Stimulated activated CD8-positive, alpha-beta memory T cell treated with anti-CD3 and anti-CD28 coated beads, Interleukin-12 subunit alpha, Interleukin-12 subunit beta, amount 100 ng/mL, for 4 hours (primary cell): ENCODE results near the gene INPP4B.

ENCODE experiments used
- DNase-seq: peaks from one replicate; pipeline ENCODE4 v3.0.0-alpha.2; 2020; ENCODE audit warnings: low read depth

The INPP4B gene

DNA sequence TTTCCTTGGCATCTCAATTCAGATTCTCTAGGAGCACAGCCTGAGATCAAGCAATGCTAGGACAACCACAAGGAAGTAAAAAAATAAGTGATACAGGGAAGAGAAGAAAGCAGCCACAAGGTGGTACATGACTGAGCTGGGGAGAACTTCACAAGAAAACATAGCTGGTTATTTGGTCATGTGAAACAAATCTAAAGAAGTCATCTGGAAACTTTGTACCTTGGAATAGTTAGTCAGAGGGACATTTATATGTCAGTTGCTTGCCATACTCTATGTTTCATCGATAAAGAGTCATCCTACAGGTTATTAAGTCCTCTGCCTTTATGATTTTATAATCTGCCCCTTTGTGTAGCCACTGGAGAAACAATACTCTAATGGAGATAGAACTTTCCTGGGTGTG lies 634.7 kb downstream of the INPP4B start:
- DNase-seq = no peak

DNA sequence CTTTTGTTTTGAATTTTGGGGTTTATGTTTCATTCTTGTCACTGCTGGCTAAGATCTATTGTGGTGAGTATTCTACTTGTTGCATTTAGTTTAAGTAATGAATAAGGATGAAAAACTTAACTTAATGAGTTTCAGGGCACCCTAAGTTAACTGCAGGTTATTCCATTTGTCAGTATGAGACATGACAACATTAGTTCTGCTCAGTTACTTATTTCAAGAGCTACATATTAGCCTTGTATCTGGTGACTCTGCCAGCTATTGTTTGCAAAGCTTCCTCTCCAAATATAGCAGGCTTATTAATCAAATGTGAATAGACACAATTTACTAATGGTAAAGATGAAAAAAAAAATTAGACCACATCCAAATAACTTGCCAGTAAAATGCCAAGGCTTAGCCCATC lies 642.6 kb downstream of the INPP4B start:
- no peak for DNase-seq

DNA sequence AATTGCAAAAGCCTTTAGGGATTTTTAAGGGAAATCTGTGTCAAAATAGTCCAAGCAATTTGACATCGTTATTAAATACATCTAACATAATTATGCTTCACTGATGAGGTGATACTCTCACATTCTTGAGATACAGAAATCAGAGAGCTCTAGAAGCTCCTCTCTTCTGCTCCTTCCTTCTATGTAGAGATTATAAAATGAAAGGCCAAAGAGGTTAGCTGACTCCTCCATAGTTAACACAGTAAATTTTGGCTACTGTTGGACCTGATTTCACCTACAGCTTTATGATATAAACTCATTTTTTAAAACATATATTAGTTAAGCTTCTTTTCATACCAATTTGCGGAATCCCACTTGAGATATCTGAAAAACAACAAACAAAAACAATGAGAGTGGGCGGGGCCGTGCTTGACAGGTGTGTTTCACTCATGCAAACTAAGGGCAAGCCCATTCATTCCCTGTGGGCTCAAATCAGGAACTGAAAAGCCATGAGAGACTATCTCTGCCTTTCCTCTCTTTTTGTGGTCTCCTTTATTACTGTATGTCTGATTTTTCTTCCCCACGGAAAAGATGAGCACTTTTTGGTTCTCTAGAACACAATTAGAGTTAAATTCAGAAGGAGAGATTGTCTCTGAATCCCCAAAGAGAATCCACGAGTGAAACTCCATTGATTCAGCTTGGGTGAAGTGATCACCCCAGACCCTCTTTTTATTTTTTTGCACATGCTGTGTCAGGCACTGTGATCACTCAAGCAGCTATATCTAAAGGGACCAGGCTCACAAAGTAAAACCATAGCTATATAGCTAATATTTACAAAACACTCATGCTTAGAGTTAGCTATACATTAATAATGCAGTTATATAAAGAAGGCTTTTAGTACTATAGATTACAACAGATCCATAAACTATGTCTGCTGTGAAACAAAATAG lies 643.4 kb downstream of the INPP4B start:
- no peak for DNase-seq

DNA sequence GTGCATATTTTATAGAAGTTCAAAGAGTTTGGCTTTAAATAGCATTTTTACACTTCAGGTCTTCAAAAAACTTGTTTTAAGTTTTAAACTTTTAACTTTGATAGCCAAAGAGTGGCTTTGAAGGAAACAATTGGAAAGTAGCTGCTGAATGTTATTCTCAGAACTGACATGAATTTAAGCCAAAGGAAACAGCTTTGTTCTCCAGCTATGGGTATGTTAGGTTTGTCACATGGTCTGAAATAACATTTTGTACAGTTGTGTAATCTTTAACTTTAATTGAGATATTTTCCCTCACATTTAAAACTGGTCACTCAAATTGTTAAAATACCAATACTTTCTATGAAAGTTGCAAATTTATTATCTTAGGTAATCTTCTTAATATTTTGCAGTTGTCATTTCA lies 645.1 kb downstream of the INPP4B start:
- DNase-seq = no peak

DNA sequence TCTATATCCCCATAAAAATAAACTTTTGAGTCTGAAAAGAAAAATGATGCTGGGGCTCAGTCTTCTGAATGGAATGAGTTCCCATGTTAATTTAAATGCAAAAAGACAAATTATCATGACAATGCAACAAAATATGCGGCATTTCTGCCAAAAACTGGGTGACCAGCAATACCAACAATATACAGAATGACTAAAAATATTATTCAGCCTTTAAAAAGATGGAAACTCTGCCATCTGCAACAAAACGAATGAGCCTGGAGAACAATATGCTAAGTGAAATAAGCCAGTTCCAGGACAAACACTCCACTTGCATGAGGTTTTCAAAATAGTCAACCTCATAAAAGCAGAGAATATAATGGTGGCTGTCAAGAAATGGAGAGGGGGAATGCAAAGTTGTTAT lies 651.2 kb downstream of the INPP4B start:
- DNase-seq = no peak

DNA sequence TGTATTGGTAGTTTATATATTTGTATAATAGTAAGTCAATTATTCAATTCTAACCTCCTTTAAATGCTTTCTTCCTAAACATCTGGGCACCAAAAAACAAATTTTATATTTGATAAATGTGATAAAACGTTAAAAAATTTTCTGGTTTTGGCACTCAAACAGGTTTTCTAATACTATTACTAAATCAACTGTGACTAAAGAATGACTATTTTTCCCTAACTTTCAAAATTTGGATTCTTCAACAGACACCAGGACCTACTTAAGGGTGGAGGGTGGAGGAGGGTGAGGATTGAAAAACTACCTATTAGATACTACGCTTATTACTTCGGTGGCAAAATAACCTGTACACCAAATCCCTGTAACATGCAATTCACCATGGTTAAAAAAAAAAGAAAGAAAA lies 654.2 kb downstream of the INPP4B start:
- no peak for DNase-seq

DNA sequence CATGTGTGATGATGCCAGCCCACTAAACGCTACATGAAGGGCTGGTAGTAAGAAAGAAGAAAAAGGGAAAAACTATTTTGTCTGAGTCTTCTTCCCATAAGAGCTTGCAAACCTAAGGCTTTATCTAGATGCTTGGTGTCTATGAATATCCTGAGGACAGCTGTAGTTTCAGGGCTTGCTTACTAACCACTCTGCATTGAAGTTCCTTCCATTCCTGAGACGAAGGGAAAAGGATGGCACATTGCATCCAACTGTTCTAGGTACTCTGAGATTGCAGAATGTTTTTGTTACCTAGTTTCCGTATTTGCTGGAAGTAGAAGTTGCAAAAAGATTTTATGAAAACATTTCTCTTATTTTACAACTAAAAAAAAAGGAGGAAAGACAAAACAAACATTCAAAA lies 665.1 kb downstream of the INPP4B start:
- no peak for DNase-seq

DNA sequence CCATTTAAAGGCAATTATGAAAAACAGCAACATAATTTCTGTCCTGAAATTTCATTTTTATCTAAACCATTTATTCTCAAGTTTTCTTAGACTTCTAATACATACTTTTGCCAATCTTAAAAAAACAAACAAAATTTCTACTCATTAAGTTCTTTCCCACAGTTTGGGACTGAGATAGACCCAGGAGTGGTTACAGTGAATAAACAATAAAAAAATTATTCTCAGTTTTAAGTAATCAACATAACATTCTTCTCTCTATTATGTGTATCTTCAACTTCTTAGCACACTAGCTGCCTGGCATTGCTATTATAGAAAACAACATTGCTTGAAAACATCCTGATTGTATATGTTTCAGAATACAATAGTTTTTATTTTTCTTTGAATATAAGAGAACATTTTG lies 676.9 kb downstream of the INPP4B start:
- DNase-seq = no peak

DNA sequence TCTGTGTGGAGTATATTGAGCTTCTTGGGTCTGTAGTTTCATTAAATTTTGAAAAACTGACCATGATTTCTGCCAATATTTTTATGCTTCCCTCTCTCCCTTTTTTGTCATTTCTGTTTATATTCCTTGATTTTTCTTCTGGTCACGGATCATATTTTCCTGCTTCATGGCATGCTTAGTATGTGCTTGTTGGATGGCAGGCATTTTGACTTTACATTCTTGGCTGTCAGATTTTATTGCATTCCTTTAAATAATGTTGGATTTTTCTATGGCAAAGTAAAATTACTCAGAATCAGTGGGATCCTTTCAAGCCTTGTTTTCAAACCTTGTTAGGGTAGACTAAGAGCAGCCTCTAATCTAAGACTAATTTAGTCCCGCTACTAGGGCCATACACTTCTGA lies 677.9 kb downstream of the INPP4B start:
- DNase-seq = no peak

DNA sequence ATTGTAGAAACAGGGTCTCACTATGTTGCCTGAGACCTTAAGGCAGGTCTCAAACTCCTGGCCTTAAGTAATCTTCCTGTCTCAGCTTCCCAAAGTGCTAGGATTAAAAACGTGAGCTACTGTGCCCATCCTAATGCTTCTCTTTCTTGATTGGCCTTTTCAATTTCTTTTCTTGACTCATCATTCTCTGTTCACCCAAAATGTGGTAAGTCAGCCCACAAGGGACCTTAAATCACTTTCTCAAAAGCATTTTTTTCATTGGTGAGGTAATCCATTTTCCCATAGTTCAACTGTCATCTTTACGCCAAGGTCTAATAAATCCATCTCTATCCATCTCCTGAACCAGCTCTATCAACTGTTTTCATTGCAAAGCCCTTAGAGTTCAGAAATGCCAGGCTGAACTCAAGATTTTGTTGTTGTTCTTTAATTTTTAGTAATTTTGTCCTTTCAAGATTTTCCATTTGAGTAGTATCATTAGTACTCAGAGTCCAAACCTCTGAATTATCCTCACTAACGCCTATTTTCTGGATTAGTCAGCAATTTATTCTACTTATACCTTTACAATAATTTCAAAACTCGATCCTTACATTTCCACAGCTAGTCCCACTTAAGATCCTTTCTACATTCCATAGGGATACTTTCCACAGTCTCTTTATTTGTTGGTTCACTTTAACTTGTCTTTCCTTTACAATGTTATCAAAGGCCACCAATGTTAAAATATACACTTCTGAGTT lies 681.2 kb downstream of the INPP4B start:
- no peak for DNase-seq

DNA sequence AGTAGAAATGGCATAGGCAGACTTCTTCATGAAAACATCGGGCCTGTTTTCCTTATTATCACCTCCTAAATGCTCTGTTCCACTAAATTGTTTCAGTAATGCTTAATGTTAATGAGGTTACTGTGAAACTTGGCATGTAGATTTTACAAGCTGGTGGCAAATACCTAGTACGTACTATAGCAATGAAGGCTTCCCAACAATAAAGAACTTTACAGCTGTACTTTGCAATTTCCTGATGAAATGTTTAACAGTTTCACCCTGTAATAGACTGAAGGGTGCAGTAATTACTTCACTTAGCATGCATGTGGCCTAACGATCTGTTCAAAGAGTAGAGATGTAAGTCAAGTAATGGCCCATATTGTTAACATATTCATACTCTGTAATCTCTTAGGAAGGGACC lies 685.0 kb downstream of the INPP4B start:
- no peak for DNase-seq

DNA sequence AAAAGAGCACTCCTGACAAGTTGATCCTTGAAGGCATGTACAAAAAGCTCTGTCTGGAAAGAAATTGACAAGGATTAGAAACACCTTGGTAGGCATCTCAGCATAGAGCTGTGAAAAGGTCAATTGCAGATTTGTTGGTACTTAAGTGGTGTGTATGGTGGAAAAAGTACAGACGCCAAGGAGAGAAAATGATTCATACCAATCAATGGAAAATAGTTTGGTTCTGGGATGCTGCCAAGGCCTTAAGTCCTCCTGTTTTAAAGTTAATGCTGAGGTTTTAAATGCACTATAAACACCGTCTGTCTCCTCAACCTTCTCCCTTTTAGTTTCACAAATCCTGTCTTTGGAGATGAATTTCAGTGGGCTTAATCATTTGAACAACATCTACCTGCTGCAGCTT lies 685.6 kb downstream of the INPP4B start:
- no peak for DNase-seq

DNA sequence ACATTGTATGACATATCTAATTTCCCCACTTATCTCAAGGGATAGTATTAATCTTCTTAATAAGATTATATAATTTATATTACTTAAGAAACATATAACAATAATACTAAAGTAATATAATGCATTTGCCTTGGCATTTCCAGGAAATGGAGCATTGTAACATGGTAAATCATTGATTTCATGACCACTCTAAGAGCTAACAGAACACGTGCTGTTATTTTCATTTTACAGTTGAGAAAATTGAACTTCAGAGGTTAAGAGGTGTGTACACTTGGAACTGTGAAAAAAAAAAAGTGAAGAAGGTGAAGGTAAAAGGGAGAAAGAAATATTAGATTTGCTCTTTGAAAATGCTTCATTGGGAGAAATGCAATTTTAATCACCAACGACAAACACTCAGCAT lies 687.1 kb downstream of the INPP4B start:
- DNase-seq = no peak

DNA sequence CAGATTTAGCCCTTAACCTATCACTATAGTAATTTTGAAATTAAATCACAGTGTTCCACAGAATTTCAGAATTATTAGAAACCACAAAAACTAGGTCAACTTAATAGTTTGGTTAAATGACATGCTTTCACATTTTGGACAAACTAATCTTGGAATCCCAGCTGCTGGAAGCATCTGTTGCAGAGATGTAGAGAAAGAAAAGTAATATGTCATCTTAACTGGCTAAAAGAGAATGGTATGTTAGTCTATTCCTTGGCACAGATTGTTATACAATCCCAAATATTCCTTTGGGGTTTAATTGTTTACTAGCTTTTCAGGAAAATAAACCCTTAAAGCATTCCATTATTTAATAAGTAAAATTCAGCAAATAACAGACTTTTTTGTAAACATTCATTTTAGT lies 689.8 kb downstream of the INPP4B start:
- no peak for DNase-seq

DNA sequence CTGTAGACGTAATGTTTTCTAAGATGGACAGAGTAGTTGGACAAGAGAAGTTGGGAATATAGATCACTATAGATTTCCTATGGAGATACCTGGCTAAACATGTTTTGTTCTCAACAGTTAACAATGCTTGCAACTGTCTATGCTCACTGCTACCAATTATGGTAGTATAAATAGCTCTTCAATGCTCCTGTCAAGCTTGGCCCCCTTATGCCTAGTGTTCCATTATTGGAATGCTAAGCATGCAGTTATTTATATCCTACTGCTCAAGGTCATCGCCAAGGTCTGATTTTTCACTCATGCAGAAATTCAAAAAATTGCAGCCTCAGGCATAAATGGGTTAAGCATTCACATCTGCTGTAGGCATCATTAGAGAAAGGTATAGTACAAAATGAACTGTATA lies 690.8 kb downstream of the INPP4B start:
- no peak for DNase-seq

DNA sequence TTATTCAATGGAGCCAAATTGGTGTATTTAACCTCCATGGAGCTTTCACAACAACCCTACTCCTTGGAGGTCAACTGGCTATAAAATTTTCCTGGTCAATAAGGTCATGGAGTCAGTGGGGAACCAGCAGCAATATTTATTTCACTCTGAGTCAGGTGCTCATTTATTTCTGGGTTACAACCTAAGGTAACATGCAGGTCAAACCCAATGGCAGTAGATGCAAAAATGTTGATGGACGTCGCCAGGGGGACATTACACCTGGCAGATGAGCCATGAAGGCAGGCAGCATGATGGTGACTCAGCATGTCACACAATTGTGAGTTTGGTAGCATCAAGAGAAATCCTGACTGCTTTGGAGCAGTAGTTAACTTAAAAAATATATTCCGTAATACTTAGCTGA lies 695.6 kb downstream of the INPP4B start:
- no peak for DNase-seq

DNA sequence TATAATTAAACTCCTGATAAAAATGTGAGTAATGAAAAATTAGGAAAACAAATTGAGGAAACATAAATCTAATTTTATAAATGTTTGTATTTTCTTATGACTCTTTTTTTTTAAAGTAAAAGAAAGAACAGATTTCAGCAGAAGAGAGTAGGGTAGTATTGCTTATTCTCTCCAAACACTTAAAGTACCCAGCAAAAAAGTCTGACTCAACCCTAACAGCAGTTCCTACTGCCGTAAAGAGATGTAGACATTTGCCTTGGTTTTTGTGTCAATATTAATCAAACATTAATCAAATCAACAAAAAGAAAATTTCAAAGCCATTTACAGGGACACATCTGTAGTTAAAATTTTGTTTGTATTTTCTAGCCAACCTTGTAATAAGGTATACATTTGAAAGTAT lies 701.3 kb downstream of the INPP4B start:
- DNase-seq = no peak

DNA sequence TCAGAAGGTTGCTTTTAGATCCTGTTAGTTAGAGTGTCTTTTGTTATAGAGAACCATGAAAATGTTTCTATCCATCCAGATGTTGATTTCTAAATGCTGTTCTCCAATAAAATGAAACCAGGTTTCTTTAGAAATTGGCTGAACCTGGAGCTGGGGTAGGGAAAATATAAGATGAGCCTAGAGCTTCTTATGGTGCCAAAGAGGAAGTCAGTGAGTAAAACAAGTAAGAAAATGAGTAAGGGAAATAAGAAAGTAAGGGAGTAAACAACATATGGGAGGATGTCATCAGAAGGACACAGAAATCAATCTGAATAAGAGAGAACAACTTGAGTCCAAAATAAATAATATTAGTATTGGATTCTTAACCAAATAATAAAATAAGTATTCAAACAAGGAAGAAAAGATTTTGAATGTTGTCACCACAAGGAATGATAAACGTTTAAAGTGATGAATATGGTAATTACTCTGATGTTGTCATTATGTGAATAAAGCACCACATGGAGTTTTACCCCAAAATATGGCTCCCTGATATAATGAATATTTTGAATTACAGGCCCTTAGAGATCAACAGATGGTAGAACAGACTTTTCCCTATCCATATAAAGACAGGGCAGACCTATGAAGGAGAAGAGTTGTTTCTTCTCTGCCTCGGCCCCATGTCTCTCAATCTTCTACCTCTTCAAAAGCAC lies 703.6 kb downstream of the INPP4B start:
- DNase-seq = no peak

DNA sequence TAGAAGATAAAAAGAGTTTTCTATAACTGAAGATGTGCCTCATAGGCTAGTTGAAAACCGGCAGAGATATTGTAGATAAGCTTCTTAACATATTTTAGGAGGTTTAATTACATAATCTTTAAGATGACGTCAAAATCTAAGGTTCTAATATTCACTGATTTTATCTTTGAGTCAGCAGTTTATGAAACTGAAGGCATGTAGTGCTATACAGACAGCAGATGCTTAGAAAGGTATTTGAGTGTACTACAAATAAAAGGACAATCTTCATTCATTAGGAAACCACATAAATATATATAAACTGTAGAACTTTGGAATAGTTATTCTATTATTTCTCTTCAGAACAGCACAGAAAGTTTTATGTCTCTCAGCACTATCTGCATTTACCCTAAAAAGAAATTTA lies 704.9 kb downstream of the INPP4B start:
- no peak for DNase-seq

DNA sequence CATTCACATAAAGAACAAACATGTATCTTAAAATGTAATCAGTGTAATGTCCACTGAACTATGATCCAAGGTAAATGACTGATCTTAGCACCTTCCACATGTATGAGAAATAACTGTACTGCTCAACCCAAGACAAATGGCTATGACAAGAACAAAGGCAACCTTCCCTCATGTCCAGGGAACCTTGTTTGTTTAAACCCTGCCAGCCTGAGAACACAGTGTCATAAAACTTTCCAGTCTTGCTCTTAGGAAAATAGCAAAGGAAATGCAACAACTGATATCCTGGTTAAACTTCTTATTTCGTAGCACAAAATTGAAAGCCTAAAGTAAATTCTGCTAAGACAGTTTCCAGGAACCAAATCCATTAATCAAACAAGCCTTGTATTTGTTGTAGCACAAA lies 715.4 kb downstream of the INPP4B start:
- DNase-seq = no peak

DNA sequence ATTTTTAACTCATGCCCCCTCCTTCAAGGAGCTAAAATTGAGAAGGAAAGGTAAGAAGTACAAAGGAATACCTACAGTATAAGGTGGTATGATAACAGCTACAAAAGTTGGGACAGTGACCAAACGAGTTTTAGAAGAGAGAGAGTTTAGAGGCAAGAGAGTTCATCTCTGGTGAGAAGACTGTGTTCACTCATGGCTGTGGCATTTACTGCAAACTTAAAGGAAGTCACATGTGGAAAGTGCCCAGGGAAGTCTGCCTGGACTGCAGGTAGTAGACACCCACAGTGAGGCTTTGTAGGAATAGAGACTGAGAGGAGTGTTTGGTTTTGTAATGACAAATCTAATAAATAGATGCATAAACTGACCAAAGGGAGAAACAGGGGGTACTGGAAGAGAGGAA lies 716.2 kb downstream of the INPP4B start:
- DNase-seq = no peak

DNA sequence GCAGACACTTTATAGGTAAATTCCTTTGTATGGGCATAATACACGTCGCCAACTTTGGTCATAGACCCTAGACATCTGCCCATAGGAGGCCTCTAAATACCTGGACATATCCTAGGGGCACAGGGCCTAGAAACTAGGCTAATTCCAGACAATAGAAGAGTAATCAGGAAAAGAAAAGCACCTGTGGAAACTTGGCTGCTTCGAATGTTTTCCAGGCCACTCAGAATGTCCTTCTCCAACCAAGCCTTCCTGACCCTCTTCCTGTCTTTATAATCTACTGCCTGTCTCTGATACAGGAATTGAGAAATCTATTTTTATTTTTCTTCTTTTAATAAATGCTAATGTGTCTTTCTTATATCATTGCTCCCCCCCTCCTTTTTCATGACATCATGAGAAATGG lies 716.6 kb downstream of the INPP4B start:
- no peak for DNase-seq

DNA sequence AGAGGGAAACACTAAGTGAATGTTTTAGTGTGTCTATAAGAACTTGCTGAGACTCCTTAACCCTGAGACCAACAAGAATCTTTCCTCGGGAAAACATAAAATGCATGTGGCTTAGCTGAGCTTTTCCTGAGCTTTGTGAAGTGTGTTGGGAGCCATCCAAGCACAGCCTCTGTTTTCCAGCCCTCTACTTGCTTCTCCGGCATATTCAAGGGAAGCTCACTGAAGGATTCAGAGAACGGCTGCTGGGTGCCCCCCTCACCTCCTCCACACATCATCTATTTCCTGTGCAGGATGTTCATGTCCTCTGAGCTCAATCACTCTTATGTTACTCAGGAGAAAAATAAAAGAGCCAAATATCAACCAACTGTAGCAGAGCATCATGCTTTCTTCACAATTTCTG lies 717.6 kb downstream of the INPP4B start:
- DNase-seq = no peak
